Measurements from ENCODE around the gene CACNA1C.

CACNA1C gene

GRCh38 chr12:2463719-2464118 lies 410.9 kb downstream of the CACNA1C start:
- Histone ChIP-seq H3K27me3 (no peaks in the 10 kb centered on the region; the same call in 1 of the 2 replicates), H3K9me3 (no peaks in the 10 kb centered on the region), H3K36me3 (no peaks in the 10 kb centered on the region), H3K4me3 (ENCODE audit: low read depth, low read length) (no peak overlapping the region), H3K4me1 (peaks cover 6% of the 10 kb centered on the region; the same call in 1 of the 2 replicates)
- DNase-seq: no peak
- no peak for TF ChIP-seq CTCF (IDR thresholded peaks at IDR 0.05; ENCODE audit: low read depth, low read length)

- no peak for TF ChIP-seq CTCF (IDR thresholded peaks at IDR 0.05; ENCODE audit: low read depth, low read length)
- Histone ChIP-seq H3K4me3 (ENCODE audit: low read depth, low read length) (no peak overlapping the region), H3K9me3 (no peaks in the 10 kb centered on the region), H3K36me3 (no peaks in the 10 kb centered on the region), H3K27me3 (no peaks in the 10 kb centered on the region; the same call in 1 of the 2 replicates), H3K4me1 (no peaks in the 10 kb centered on the region)
- DNase-seq: no peak
Measured at GRCh38 chr12:2465681-2466080, 412.9 kb downstream of the CACNA1C start.

GRCh38 chr12:2466211-2466610 lies 413.4 kb downstream of the CACNA1C start:
- no peak overlapping the region for H3K4me3 ChIP-seq (ENCODE audit: low read depth, low read length)
- no peak for DNase-seq
- no peaks in the 10 kb centered on the region for H3K4me1 ChIP-seq
- no peak for TF ChIP-seq CTCF (IDR thresholded peaks at IDR 0.05; ENCODE audit: low read depth, low read length)
- no peaks in the 10 kb centered on the region for H3K9me3 ChIP-seq
- no peaks in the 10 kb centered on the region; the same call in 1 of the 2 replicates for H3K27me3 ChIP-seq
- no peaks in the 10 kb centered on the region for H3K36me3 ChIP-seq

GRCh38 chr12:2467447-2468195 lies 414.8 kb downstream of the CACNA1C start:
- no peak for DNase-seq
- Histone ChIP-seq H3K27me3 (no peaks in the 10 kb centered on the region; the same call in 1 of the 2 replicates), H3K36me3 (no peaks in the 10 kb centered on the region), H3K4me1 (no peaks in the 10 kb centered on the region), H3K9me3 (no peaks in the 10 kb centered on the region), H3K4me3 (ENCODE audit: low read depth, low read length) (no peak overlapping the region)
- no peak for TF ChIP-seq CTCF (IDR thresholded peaks at IDR 0.05; ENCODE audit: low read depth, low read length)

GRCh38 chr12:2475984-2476383 lies 423.2 kb downstream of the CACNA1C start:
- DNase-seq: no peak
- Histone ChIP-seq H3K9me3 (no peaks in the 10 kb centered on the region), H3K4me3 (ENCODE audit: low read depth, low read length) (no peak overlapping the region), H3K4me1 (no peaks in the 10 kb centered on the region), H3K27me3 (peaks cover 4% of the 10 kb centered on the region; the same call in 1 of the 2 replicates), H3K36me3 (no peaks in the 10 kb centered on the region)
- no peak for TF ChIP-seq CTCF (IDR thresholded peaks at IDR 0.05; ENCODE audit: low read depth, low read length)

- Histone ChIP-seq H3K36me3 (no peaks in the 10 kb centered on the region), H3K9me3 (no peaks in the 10 kb centered on the region), H3K4me1 (no peaks in the 10 kb centered on the region), H3K27me3 (peaks cover 5% of the 10 kb centered on the region; the same call in 1 of the 2 replicates), H3K4me3 (ENCODE audit: low read depth, low read length) (no peak overlapping the region)
- no peak for DNase-seq
- no peak for TF ChIP-seq CTCF (IDR thresholded peaks at IDR 0.05; ENCODE audit: low read depth, low read length)
Measured at GRCh38 chr12:2477009-2477766, 424.4 kb downstream of the CACNA1C start.
